GM21423 (cell line): ENCODE results near the gene DNAJC15.

ENCODE experiments used
- ATAC-seq: cut with Tn5 transposase; IDR thresholded peaks from one replicate; pipeline ENCODE4 v1.9.1; 2021; ENCODE audit warnings: mild to moderate bottlenecking, moderate library complexity; ENCODE audit not compliant: unreplicated experiment

The DNAJC15 gene

DNA sequence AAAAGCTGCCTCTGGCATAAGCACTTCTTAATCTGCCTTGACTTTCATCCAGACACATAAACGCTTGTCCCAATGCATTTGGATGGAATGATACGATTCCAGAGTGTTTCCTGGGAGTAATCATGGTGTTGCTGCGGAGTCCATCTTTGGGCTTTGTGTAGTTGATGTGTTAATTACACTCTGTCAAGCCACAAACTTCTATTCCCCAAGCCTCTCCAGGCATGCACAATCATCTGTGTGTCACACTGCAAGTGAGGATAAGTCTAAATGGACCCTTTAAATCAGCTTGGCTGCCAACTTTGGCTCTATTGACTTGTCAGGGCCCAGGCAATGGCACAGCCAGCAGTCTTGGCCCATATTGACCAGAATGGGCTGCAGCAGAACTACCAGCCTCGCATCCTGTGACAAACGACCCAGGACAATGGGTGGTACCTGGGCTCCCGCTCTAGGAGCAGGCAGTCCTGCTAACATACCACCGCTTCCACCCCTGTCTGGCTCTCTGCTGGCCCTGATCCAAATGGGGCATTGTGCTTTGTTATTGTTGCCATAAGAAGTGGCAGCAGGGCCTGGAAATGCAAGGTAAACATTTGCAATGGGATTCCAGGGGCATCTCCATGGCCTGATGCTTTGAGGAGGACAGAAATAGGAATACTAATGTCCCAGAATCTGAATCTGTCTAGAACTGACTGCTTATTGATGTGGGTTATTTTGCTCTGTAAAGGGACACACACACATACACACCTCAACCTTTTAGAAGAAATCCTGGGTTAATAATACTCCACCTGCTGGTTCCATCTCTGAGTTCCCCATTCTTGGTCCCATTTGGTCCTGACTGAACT is 127.2 kb downstream of the DNAJC15 start:
- no peak for ATAC-seq

DNA sequence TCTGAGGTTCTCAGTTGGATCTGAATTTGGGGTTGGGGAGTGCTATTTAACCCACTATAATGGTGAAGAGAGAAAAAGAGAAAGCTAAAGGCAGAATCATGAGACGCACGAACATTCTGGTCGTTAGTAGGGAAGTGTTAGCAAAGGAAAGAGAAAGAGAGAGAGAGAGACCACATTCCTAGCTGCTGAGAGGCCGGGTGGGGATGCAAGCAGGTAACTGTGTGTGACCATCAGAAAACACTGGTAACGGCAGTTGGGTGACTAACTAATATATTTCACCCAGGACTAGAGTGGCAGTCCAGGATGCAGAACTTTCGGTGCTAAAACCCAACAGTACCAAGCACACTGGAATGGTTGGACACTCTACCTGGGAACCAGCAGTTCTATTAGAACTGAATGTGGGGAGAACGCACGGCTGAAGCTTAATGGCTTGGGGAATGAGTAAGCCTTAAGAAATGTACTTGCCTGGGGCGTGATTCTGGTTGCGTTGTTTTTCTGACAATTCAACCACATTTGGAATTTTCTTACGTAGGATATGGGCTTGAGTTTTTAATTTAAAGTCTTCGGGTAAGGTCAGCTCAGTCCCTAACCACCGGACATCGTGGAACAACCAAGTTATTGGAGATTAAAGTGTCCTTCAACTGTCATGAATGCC is 130.2 kb downstream of the DNAJC15 start:
- no peak for ATAC-seq

DNA sequence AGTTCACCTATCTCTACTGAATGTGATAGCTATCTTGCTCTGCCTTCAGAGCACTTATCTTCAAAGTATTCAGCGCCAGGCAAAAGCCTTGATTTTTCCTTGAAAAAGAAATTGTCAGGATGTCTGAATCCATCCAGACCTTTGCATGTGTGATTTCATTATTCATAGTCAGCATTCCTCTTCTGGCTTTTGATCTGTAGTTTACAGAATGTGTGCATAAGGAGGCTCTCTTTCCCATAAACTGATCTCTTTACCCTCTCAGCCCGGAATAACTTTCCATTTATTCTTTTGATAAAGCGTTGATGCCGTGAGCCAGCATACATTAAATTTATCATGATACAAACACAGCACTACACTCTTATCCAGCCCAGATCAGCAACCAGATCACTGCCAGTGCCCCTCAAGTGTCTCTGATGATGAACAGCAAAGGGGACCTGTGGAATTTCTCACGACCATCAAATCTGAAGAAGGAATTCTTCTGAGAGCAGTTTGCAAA is 130.8 kb downstream of the DNAJC15 start:
- ATAC-seq, result no peak

DNA sequence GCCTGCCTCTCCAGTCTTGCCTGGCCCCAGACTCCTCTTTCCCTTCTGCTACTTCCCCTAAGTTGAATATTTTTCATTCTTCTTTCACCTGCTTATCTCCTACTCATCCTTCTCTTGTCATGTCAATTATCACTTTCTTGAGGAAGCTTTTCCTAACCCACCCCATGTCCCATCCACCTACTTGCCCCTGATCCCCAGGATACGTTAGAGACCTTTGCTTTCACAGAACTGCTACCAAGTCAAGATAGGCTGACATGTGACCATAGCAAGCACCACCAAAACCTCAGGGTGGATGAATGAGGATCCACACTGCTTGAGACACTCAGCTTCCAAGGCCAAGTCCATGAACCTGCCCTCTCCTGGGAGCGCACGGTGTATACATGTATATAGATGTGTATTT is 131.5 kb downstream of the DNAJC15 start:
- ATAC-seq, result no peak

DNA sequence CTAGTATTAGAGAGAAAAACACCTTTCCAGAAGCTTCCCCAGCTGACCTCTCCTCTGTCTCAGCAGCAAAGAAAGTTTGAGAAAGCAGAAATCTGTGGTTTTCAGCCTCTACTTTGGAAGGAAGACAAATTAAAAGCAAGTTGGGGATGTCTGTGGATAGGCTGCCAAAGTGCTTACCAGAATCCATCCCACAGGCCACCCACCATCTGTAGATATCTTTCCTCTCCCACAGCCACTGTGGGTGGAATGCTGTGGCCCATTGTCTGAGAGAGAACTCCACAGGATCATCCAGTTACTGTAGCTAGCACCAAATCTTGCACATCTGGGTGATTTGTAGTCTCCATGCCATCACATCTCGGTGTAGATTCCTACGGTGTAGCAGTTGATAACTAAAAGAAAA is 133.5 kb downstream of the DNAJC15 start:
- no peak for ATAC-seq

DNA sequence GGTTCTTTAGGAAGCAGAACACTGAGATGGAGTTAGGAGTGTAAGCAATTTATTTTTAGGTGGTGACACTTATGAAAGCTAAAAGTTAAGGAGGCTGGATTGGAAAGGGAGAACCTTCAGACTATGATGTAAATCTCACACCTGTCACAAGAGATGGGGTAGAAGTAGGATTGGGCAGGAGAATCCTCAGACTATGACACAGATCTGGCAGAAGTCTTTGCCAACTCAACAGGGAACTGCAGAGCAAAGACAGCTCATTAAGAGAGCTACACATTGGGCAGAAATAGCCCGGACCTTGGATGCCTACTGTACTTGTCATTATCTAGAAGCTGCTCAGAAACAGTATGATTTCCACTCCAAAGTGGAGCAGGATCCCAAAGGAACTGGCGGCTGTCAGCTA is 134.4 kb downstream of the DNAJC15 start:
- no peak for ATAC-seq

DNA sequence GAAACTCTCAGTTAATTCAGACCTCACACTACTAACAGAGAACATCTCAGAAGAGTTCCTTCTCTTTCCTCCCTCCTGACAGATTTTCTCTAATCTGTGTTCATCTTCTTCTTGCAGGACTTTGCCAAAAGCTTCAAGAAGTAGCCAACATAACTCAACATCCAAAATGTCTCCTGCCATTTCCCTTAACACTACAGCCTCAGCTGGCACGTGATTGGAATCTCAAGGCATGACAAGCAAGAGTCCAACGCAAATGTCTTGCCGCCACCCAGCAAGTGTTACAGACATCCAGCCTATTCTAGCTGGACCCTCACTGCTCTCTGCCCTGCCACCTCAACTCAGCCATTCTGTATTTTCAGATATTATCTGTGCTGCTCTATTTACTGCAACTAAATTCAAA is 135.1 kb downstream of the DNAJC15 start:
- no peak for ATAC-seq

DNA sequence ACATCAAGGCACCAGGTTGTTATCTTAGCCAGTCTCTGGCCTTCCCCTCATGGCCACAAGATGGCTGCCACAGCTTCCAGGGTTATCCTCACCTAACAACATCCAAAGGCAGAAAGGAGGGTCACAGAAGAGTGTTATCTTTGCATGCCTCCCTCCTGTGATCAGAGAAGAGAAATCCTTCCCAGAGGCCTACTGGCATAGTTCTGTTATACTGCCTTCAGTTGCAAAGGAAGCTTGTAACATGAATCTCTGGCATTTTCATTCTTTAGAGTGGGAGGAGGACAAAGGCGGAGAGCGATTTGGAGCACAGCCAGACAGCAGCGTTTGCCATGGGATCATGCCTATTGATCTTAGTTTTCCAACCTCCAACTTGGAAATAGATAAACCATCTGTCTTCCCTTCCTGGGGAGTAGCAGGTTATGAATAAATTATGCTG is 135.7 kb downstream of the DNAJC15 start:
- no peak for ATAC-seq
